Neural crest cell (in vitro differentiated cells): ENCODE data around the gene C19orf44. TPM values are rescaled to one million over a fixed set of nuclear protein-coding genes. Genes with fewer than 3 reads are reported as not detected.
"Not testable (repeated sequence)": the region's sequence is repeated elsewhere in the genome, so short reads cannot be mapped to it uniquely, and the experiment has no call there.

Experiments
- DNase-seq: peaks from one replicate; pipeline ENCODE4 v3.0.0; 2021; ENCODE audit warnings: low read depth, mixed read lengths, low spot score
- H3K27ac Mint-ChIP-seq: one replicate; pipeline ENCODE4 v1.8.0; 2021; ENCODE audit warnings: mild to moderate bottlenecking, mixed read lengths; ENCODE audit not compliant: unreplicated experiment
- H3K27me3 Mint-ChIP-seq: 2 replicates; pipeline ENCODE4 v1.8.0; 2021; ENCODE audit warnings: low read depth, mild to moderate bottlenecking, mixed read lengths
- H3K36me3 Mint-ChIP-seq: 2 replicates; pipeline ENCODE4 v1.8.0; 2021; ENCODE audit warnings: low read depth, mild to moderate bottlenecking, mixed read lengths
- H3K4me1 Mint-ChIP-seq: 2 replicates; pipeline ENCODE4 v1.8.0; 2021; ENCODE audit warnings: mixed read lengths
- H3K4me3 Mint-ChIP-seq: one replicate; pipeline ENCODE4 v1.8.0; 2021; ENCODE audit warnings: mild to moderate bottlenecking, mixed read lengths
- H3K9me3 Mint-ChIP-seq: 2 replicates; pipeline ENCODE4 v1.8.0; 2021; ENCODE audit warnings: mixed read lengths
- CTCF ChIP-seq: fragments of 200-600 bp; sonication (generic); conservative IDR thresholded peaks from 2 replicates; pipeline ENCODE4 v1.5.0; 2021; ENCODE audit warnings: antibody characterized with exemption, mild to moderate bottlenecking
- total RNA-seq: library from RNA; stranded (reverse); gene quantifications from 2 replicates; pipeline ENCODE4 v1.2.1, GENCODE V29; 2021

Gene C19orf44
- total RNA-seq, 1 donor from 2014 or later, result 9.6 TPM

GRCh38 chr19:16541526-16542044, 45.4 kb downstream of the C19orf44 start:
- no peaks in the 10 kb centered on the region for H3K27me3 Mint-ChIP-seq
- DNase-seq, result no peak
- no peak for TF ChIP-seq CTCF
- peaks cover 31% of the 10 kb centered on the region for H3K4me1 Mint-ChIP-seq
- peak overlapping the region; percentile 85 for H3K27ac Mint-ChIP-seq
- H3K36me3 Mint-ChIP-seq, result peaks cover 19% of the 10 kb centered on the region
- peak overlapping the region; percentile 93 for H3K4me3 Mint-ChIP-seq
- no peaks in the 10 kb centered on the region for H3K9me3 Mint-ChIP-seq

DNA sequence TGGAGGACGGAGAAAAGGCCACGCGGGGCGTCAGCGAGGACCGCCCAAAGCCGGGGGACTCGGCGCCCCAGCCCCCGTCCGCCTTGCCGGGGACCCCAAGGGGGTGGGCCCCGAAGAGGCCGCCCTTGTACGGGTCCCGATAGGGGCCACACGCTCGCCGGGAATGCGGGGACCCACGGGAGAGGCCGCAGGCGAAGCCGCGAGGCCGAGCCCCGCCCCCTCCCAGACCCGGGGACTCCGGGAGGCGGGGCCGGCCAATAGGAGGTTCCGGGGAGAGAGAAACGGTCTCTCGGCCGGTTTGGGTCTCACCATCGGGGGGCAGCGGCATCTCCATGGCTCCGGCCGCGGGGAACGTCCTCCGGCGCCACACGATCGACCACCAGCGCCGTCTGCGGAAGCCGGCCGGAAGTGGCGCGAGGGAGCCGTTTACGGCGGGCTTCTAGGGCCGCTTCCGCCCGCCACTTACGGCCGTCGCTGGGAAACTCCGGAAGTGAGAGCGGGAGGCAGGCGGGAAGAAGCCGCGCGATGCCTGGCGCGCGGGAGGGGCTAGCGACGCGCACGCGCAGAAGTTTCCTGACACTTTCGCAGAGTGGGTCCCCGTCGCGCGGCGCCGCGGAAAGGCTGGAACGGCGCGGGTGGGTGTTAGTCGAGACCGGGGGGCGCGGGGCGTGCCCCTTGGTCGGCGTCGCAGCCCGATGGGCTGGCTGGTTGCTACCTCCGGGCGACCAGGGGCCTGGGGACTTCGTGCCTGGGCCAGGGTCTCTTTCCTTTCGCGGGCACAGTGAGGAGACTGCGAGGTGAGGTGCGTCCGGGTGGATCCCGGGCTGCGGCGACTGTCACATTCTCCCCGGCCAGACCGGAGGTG, 46.1 kb downstream of the C19orf44 start, which contains the start of gene CHERP:
Gene CHERP (minus strand): TSS at position 393 of the 865 bp plus-strand sequence. CDS start 59 bp downstream, at position 334.
- peak; percentile 90 for DNase-seq
- Mint-ChIP-seq H3K9me3 (no peaks in the 10 kb centered on the region), H3K4me1 (peaks cover 31% of the 10 kb centered on the region), H3K27ac (peak within 1 kb of the TSS; percentile 85), H3K27me3 (no peaks in the 10 kb centered on the region), H3K4me3 (peak within 1 kb of the TSS; percentile 93), H3K36me3 (peaks cover 19% of the 10 kb centered on the region)
- no peak for TF ChIP-seq CTCF

GRCh38 chr19:16542910-16543472, 46.8 kb downstream of the C19orf44 start:
- Mint-ChIP-seq H3K36me3 (peaks cover 15% of the 10 kb centered on the region), H3K27me3 (no peaks in the 10 kb centered on the region), H3K4me1 (peaks cover 31% of the 10 kb centered on the region), H3K9me3 (no peaks in the 10 kb centered on the region), H3K4me3 (peak overlapping the region; percentile 93), H3K27ac (peak overlapping the region; percentile 52)
- no peak for TF ChIP-seq CTCF
- DNase-seq, result no peak

DNA sequence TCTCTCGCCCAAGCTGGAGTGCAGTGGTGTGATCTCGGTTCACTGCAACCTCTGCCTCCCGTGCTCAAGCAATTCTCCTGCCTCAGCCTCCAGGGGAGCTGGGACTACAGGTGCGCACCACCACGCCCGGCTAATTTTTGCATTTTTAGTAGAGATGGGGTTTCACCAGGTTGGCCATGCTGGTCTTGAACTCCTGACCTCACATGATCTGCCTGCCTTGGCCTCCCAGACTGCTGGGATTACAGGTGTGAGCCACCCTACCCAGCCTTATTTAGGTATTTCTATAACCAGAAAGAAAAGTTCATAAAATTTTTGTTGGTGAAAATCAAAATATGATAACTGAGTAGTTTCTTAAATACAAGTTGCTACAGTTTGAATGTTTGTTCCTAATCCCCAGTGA, 47.5 kb downstream of the C19orf44 start:
- not testable (repeated sequence) for H3K9me3 Mint-ChIP-seq, H3K27ac Mint-ChIP-seq, H3K27me3 Mint-ChIP-seq, DNase-seq, H3K36me3 Mint-ChIP-seq
- H3K4me1 Mint-ChIP-seq, result peaks cover 31% of the 10 kb centered on the region
- peak overlapping the region; percentile 93 for H3K4me3 Mint-ChIP-seq

DNA sequence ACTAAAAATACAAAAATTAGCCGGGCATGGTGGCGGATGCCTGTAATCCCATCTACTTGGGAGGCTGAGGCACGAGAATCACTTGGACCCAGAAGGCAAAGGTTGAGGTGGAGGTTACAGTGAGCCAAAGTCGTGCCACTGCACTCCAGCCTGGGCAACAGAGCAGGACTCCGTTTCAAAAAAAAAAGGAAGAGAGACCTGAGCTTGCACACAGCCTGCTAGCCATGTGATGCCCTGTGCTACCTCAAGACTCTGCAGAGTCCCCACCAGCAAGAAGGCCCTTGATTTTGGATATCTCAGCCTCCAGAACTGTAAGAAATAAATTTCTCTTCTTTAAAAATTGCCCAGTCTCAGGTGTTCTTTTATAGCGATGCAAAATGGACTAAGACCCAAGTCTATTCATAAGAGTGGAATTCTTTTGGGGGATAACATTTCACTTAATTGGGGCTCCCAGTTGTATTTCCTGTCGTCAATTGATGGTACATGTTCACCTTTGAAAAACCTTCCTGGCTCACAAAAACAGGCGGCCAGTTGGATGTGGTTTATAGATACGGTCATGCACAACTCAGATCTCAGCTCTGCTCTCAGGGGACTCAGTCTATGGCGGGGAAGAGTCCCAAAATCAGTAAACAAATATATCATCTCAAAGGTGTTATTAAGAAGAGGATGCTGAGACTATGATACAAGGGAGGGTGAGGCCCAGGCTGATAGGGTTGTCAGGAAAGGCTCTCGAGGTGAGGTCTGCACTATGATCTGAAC, 48.5 kb downstream of the C19orf44 start:
- TF ChIP-seq CTCF, result no peak
- DNase-seq, result no peak
- peaks cover 28% of the 10 kb centered on the region for H3K4me1 Mint-ChIP-seq
- H3K27me3 Mint-ChIP-seq, result no peaks in the 10 kb centered on the region
- H3K27ac Mint-ChIP-seq, result peak overlapping the region; percentile 29
- H3K4me3 Mint-ChIP-seq, result peak overlapping the region; percentile 87
- peaks cover 6% of the 10 kb centered on the region for H3K36me3 Mint-ChIP-seq
- H3K9me3 Mint-ChIP-seq, result no peaks in the 10 kb centered on the region
